IMR-90 (cell line): ENCODE results near the gene SLC25A25. TPM values are rescaled to one million over a fixed set of nuclear protein-coding genes. Genes with fewer than 3 reads are reported as not detected.

Source experiments
- ATAC-seq: fragments of 200-7000 bp; cut with Tn5 transposase; 2 replicates; pipeline ENCODE4 v1.9.1; 2020; ENCODE audit warnings: low read depth, mild to moderate bottlenecking, moderate library complexity
- BruUV-seq: library from RNA; stranded (reverse); fragments of 400-500 nt; replicated peaks from 2 replicates; lab custom pipeline; 2021; lab: Mats Ljungman, UMichigan
- CTCF ChIA-PET: fragments of 300-600 bp; formaldehyde crosslinking; extraction: SDS; loops from one replicate; lab custom pipeline; 2021; ENCODE audit warnings: antibody characterized with exemption; lab: Yijun Ruan, JAX
- POLR2A ChIA-PET: fragments of 300-600 bp; sonication (Branson Sonifier 250); formaldehyde crosslinking; loops from one replicate; lab custom pipeline; 2022; ENCODE audit warnings: antibody characterized with exemption; ENCODE audit not compliant: unreplicated experiment; lab: Charles Lee
- DNase-seq: peaks from one replicate; pipeline ENCODE4 v3.0.0; 2013
- H2AFZ ChIP-seq: replicated peaks from 2 replicates; pipeline ENCODE3; 2013; ENCODE audit warnings: low read length, mild to moderate bottlenecking; ENCODE audit not compliant: poor library complexity
- H2AK5ac ChIP-seq: 2 replicates; pipeline ENCODE4 v1.6.1; 2013; ENCODE audit warnings: low read depth, low read length, inconsistent platforms
- H2AK9ac ChIP-seq: replicated peaks from 2 replicates; pipeline ENCODE3; 2013; ENCODE audit warnings: mild to moderate bottlenecking, low read depth, low read length, moderate library complexity; ENCODE audit not compliant: poor library complexity
- H2BK120ac ChIP-seq: 2 replicates; pipeline ENCODE4 v1.6.1; 2013; ENCODE audit warnings: low read depth, low read length, inconsistent platforms
- H2BK15ac ChIP-seq: 3 replicates; pipeline ENCODE4 v1.6.1; 2013; ENCODE audit warnings: low read depth, low read length, inconsistent platforms
- H2BK20ac ChIP-seq: 2 replicates; pipeline ENCODE4 v1.6.1; 2013; ENCODE audit warnings: low read depth, mild to moderate bottlenecking, inconsistent platforms, low read length, moderate library complexity
- H2BK5ac ChIP-seq: 2 replicates; pipeline ENCODE4 v1.6.1; 2013; ENCODE audit warnings: mild to moderate bottlenecking, low read depth, low read length, inconsistent platforms; ENCODE audit not compliant: poor library complexity, severe bottlenecking
- H3K14ac ChIP-seq: replicated peaks from 2 replicates; pipeline ENCODE4 v1.6.1; 2013; ENCODE audit warnings: low read depth, low read length, inconsistent platforms
- H3K18ac ChIP-seq: 2 replicates; pipeline ENCODE4 v1.6.1; 2013; ENCODE audit warnings: low read depth, low read length, control low read depth
- H3K23ac ChIP-seq: 2 replicates; pipeline ENCODE4 v1.6.1; 2013; ENCODE audit warnings: low read depth, low read length, inconsistent platforms
- H3K27ac ChIP-seq: 2 replicates; pipeline ENCODE4 v1.5.1; 2013; ENCODE audit warnings: mild to moderate bottlenecking, control low read depth, low read length; ENCODE audit not compliant: insufficient read depth
- H3K27me3 ChIP-seq: 2 replicates; pipeline ENCODE4 v1.6.1; 2013; ENCODE audit warnings: low read length; ENCODE audit not compliant: control insufficient read depth, insufficient read depth
- H3K36me3 ChIP-seq: 2 replicates; pipeline ENCODE4 v1.6.1; 2013; ENCODE audit warnings: low read length, mixed read lengths; ENCODE audit not compliant: control insufficient read depth, insufficient read depth
- H3K4ac ChIP-seq: 2 replicates; pipeline ENCODE4 v1.6.1; 2013; ENCODE audit warnings: low read depth, low read length, inconsistent platforms
- H3K4me1 ChIP-seq: 2 replicates; pipeline ENCODE4 v1.6.1; 2013; ENCODE audit warnings: low read length, mixed read lengths; ENCODE audit not compliant: control insufficient read depth, insufficient read depth
- H3K4me2 ChIP-seq: 2 replicates; pipeline ENCODE4 v1.6.1; 2013; ENCODE audit warnings: low read depth, mild to moderate bottlenecking, control low read depth, low read length, moderate library complexity
- H3K4me3 ChIP-seq: 2 replicates; pipeline ENCODE4 v1.5.1; 2013; ENCODE audit warnings: low read depth, mild to moderate bottlenecking, control low read depth, low read length, moderate library complexity; ENCODE audit not compliant: insufficient read depth
- H3K56ac ChIP-seq: 2 replicates; pipeline ENCODE4 v1.6.1; 2013; ENCODE audit warnings: low read length, inconsistent platforms; ENCODE audit not compliant: insufficient read depth; ENCODE audit errors: extremely low read depth
- H3K79me1 ChIP-seq, 2 experiments: 2 replicates each; pipeline ENCODE4 v1.6.1; 2013; ENCODE audit warnings: low read length in 2 of 2, inconsistent platforms in 1 of 2, low read depth in 1 of 2
- H3K9ac ChIP-seq: 2 replicates; pipeline ENCODE4 v1.6.1; 2013; ENCODE audit warnings: low read depth, low read length, control low read depth
- H3K9me1 ChIP-seq: 2 replicates; pipeline ENCODE4 v1.6.1; 2013; ENCODE audit warnings: low read length, inconsistent platforms; ENCODE audit not compliant: insufficient read depth
- H3K9me3 ChIP-seq: 2 replicates; pipeline ENCODE4 v1.6.1; 2013; ENCODE audit warnings: low read length; ENCODE audit not compliant: control insufficient read depth, insufficient read depth
- H4K20me1 ChIP-seq: 2 replicates; pipeline ENCODE4 v1.6.1; 2013; ENCODE audit warnings: low read length, inconsistent platforms; ENCODE audit not compliant: insufficient read depth
- H4K5ac ChIP-seq: 2 replicates; pipeline ENCODE4 v1.6.1; 2013; ENCODE audit warnings: mild to moderate bottlenecking, low read depth, low read length, control low read depth
- H4K8ac ChIP-seq, 2 experiments: 2 replicates each; pipeline ENCODE4 v1.6.1; 2013; ENCODE audit warnings: low read depth in 2 of 2, low read length in 2 of 2, control low read depth in 1 of 2, inconsistent platforms in 1 of 2
- H4K91ac ChIP-seq: 2 replicates; pipeline ENCODE4 v1.6.1; 2013; ENCODE audit warnings: low read depth, low read length, inconsistent platforms; ENCODE audit not compliant: insufficient read depth
- BHLHE40 ChIP-seq: fragments of 150-350 bp; IDR thresholded peaks from 2 replicates; pipeline ENCODE4 v1.6.1; 2016; ENCODE audit warnings: mild to moderate bottlenecking, low read depth, low read length
- CEBPB ChIP-seq: IDR thresholded peaks from 2 replicates; pipeline ENCODE4 v1.6.1; 2012; ENCODE audit warnings: low read depth, low read length, improper control_type of control experiment
- CHD1 ChIP-seq: IDR thresholded peaks from 2 replicates; pipeline ENCODE4 v1.6.1; 2012; ENCODE audit warnings: low read depth, low read length, improper control_type of control experiment
- CTCF ChIP-seq: conservative IDR thresholded peaks from 2 replicates; pipeline ENCODE4 v1.5.1; 2012; ENCODE audit warnings: mild to moderate bottlenecking, low read depth, low read length, improper control_type of control experiment
- ELK1 ChIP-seq: fragments of 150-350 bp; IDR thresholded peaks from 2 replicates; pipeline ENCODE4 v1.6.1; 2016; ENCODE audit warnings: low read depth, mild to moderate bottlenecking, low read length, moderate library complexity, borderline replicate concordance
- FOS ChIP-seq: fragments of 150-350 bp; IDR thresholded peaks from 2 replicates; pipeline ENCODE4 v1.6.1; 2016; ENCODE audit warnings: low read depth, low read length
- MAFK ChIP-seq: IDR thresholded peaks from 2 replicates; pipeline ENCODE4 v1.6.1; 2012; ENCODE audit warnings: low read depth, low read length, improper control_type of control experiment
- MAZ ChIP-seq: IDR thresholded peaks from 2 replicates; pipeline ENCODE4 v1.6.1; 2012; ENCODE audit warnings: low read depth, mild to moderate bottlenecking, low read length, improper control_type of control experiment, moderate library complexity, borderline replicate concordance
- MXI1 ChIP-seq: IDR thresholded peaks from 2 replicates; pipeline ENCODE4 v1.6.1; 2012; ENCODE audit warnings: low read depth, mild to moderate bottlenecking, low read length, moderate library complexity, borderline replicate concordance
- NFE2L2 ChIP-seq: fragments of 150-350 bp; IDR thresholded peaks from 2 replicates; pipeline ENCODE4 v1.6.1; 2016; ENCODE audit warnings: low read depth, mild to moderate bottlenecking, low read length
- POLR2A ChIP-seq: IDR thresholded peaks from 2 replicates; pipeline ENCODE4 v1.6.1; 2012; ENCODE audit warnings: mild to moderate bottlenecking, low read depth, low read length
- RAD21 ChIP-seq: IDR thresholded peaks from 2 replicates; pipeline ENCODE4 v1.6.1; 2012; ENCODE audit warnings: low read length, improper control_type of control experiment
- RCOR1 ChIP-seq: IDR thresholded peaks from 2 replicates; pipeline ENCODE4 v1.6.1; 2012; ENCODE audit warnings: mild to moderate bottlenecking, low read length, improper control_type of control experiment; ENCODE audit not compliant: insufficient replicate concordance
- RFX5 ChIP-seq: IDR thresholded peaks from 2 replicates; pipeline ENCODE4 v1.8.0; 2012; ENCODE audit warnings: low read depth, mild to moderate bottlenecking, low read length, moderate library complexity
- SMC3 ChIP-seq: fragments of 150-350 bp; IDR thresholded peaks from 2 replicates; pipeline ENCODE4 v1.6.1; 2016; ENCODE audit warnings: low read depth, mild to moderate bottlenecking, antibody characterized with exemption, low read length, moderate library complexity
- USF2 ChIP-seq: fragments of 150-350 bp; IDR thresholded peaks from 2 replicates; pipeline ENCODE4 v1.6.1; 2017; ENCODE audit warnings: mild to moderate bottlenecking, antibody characterized with exemption, low read length, low read depth
- WGBS, 2 experiments: methylation state at CpG; one replicate each; pipeline versions ENCODE4 v1.1.5 to v1.1.7; 2013; ENCODE audit warnings: missing lambda C conversion rate in 2 of 2; ENCODE audit not compliant: insufficient read length in 1 of 2; ENCODE audit errors: extremely low coverage in 2 of 2; 5-methylcytosine and 5-hydroxymethylcytosine counted together
- dilution Hi-C: fragments of 300-500 bp; cut with HindIII; formaldehyde crosslinking; loops from one replicate; pipeline ENCODE4 v1.14.3; 2018; ENCODE audit warnings: low sequenced_read_pairs; ENCODE audit not compliant: unreplicated experiment
- in situ Hi-C: fragments of 300-500 bp; cut with MboI; formaldehyde crosslinking; loops from 3 replicates; pipeline ENCODE4 v1.14.3; 2019; ENCODE audit warnings: low sequenced_read_pairs, inconsistent platforms, mixed read lengths
- intact Hi-C: fragments of 100-400 bp; cut with micrococcal nuclease; formaldehyde crosslinking; loops from 2 replicates; pipeline ENCODE4 v1.10.0; 2022
- polyA plus RNA-seq, 3 experiments: library from polyadenylated mRNA; depleted of rRNA; stranded (reverse); fragments of >200 nt; gene quantifications; 2 replicates each; pipeline ENCODE4 v1.2.3, GENCODE V29; 2012; ENCODE audit warnings: low replicate concordance in 1 of 3
- total RNA-seq: library from RNA; depleted of rRNA; stranded (reverse); fragments of >200 nt; gene quantifications from 2 replicates; pipeline ENCODE4 v1.2.3, GENCODE V29; 2012

Gene SLC25A25
- total and polyA plus RNA-seq, 2 of the 4 experiments (the other 2 are of a cell fraction), result 14.0 to 17.9 TPM

- Histone ChIP-seq H2BK5ac (no peak overlapping the region), H2BK120ac (no peak overlapping the region), H3K9ac (no peak overlapping the region), H3K79me1 (peaks cover 4 to 7% of the 10 kb centered on the region in 2 experiments; a peak in 3 of 4 replicates), H3K23ac (no peak overlapping the region), H2AK5ac (no peak overlapping the region), H3K9me3 (no peaks in the 10 kb centered on the region), H4K8ac (no peak overlapping the region), H3K9me1 (peaks cover 5% of the 10 kb centered on the region), H2BK20ac (no peak overlapping the region), H3K36me3 (no peaks in the 10 kb centered on the region), H3K27ac (no peak overlapping the region), H2AFZ (no peak overlapping the region), H2AK9ac (no peak overlapping the region), H3K56ac (no peak overlapping the region), H3K18ac (no peak overlapping the region), H3K4me1 (no peaks in the 10 kb centered on the region), H4K20me1 (no peaks in the 10 kb centered on the region), H2BK15ac (no peak overlapping the region), H3K4ac (no peak overlapping the region), H3K27me3 (peaks cover 8% of the 10 kb centered on the region; the same call in 1 of the 2 replicates), H3K4me2 (no peak overlapping the region), H4K5ac (no peak overlapping the region), H3K14ac (no peak overlapping the region), H4K91ac (no peak overlapping the region), H3K4me3 (no peak overlapping the region)
- ATAC-seq (no peak), DNase-seq (no peak)
- WGBS, 2 experiments, result 73% methylated on average over 3 of the region's 7 CpGs; no CpG with 5 or more reads in 1 of the 2 experiments
- intact Hi-C loops (no loop called here), in situ Hi-C loops (no loop called here), dilution Hi-C loops (no loop called here)
- no peak for TF ChIP-seq MAFK
- TF ChIP-seq SMC3, result no peak
- no peak for TF ChIP-seq FOS
- TF ChIP-seq RAD21, result no peak
- TF ChIP-seq MAZ, result no peak
- no peak for TF ChIP-seq RCOR1
- no peak for TF ChIP-seq POLR2A
- TF ChIP-seq CEBPB, result no peak
- no peak for TF ChIP-seq NFE2L2
- no peak for TF ChIP-seq CHD1
- no peak for TF ChIP-seq CTCF
- no peak for TF ChIP-seq BHLHE40
- no peak for TF ChIP-seq ELK1
- no peak for TF ChIP-seq RFX5
- no peak for TF ChIP-seq MXI1
- no peak for TF ChIP-seq USF2
- no TSS peak for BruUV-seq
- POLR2A ChIA-PET, result no interaction called here
- CTCF ChIA-PET, result no interaction called here
These were observed 87.9 kb downstream of the SLC25A25 start for GRCh38 chr9:128155736-128156500.
